NCI-H1105 (cell line): ENCODE data around the gene SYT6.
"Not testable (repeated sequence)": the region's sequence is repeated elsewhere in the genome, so short reads cannot be mapped to it uniquely, and the experiment has no call there.

Experiments
- DNase-seq: peaks from one replicate; lab custom pipeline; 2025; lab: John Stamatoyannopoulos, UW

Gene SYT6

DNA sequence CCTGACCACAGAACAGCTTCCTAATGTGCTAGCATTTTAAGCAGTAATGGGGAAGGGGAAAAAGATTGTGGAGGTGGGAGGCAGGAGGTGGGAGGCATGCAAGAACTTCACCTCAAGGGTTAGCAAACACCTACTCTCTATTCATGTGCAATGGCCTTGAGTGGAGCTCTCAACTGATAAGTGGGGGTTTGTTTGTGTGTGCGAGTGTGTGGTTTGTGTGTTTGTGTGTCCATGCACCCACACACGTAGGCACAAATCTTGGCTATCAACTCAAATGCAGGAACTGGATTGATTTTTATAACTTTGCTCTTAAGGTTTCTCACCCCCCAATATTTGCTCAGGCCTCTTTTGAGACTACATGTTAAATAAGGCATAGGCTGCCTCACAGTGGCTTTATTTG lies 78.6 kb downstream of the SYT6 start:
- no peak for DNase-seq

DNA sequence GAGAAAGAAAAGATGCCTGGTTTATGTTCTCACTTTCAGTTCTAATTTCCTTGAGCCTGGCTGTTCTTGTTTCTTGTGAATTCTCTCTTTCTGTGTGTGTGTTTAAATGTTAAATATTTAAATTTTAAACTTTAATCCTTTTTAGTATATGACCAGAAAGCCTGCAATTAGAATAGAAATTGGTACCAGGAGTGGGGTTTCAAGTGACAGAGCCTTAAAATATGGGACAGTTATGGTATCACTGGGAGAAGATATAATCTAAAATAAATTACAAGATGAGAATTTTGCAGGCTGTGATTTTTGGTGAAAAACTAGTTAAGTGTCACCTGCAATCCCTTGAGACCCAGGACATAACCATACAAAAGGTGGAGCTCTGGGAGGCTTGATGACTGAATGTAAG lies 81.4 kb downstream of the SYT6 start:
- DNase-seq, result no peak

DNA sequence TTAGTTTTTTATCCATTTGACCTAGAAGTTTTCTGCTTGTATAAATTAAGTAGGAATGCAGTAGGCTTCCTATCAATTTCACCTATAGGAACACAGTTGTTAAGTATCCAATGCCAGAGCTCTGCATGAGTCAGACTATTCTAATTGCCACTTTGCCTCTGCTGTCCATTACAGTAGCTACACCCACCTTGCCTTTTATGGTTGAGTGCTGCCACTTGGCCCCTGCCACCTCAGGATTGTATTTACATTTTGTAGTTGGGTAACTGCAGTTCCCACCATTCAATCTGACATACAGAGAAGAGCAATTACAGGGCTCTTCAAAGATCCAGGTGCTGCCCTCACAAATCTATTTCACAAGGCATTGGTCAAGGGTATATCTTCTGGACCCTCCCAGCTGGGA lies 83.9 kb downstream of the SYT6 start:
- not testable (repeated sequence) for DNase-seq

DNA sequence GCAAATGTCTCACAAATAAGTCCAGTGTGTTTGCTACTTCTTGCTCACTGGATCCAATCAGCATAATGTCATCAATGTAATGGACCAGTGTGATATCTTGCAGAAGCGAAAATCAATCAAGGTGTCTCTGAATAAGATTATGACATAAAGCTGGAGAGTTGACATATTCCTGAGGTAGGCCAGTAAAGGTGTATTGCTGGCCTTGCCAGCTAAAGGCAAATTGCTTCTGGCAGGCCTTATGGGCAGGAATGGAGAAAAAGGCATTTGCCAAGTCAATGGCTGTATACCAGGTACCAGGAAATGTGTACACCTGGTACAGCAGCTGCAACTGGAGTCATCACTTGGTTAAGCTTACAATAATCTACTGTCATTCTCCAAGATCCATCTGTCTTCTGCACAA lies 85.0 kb downstream of the SYT6 start:
- DNase-seq, result not testable (repeated sequence)

DNA sequence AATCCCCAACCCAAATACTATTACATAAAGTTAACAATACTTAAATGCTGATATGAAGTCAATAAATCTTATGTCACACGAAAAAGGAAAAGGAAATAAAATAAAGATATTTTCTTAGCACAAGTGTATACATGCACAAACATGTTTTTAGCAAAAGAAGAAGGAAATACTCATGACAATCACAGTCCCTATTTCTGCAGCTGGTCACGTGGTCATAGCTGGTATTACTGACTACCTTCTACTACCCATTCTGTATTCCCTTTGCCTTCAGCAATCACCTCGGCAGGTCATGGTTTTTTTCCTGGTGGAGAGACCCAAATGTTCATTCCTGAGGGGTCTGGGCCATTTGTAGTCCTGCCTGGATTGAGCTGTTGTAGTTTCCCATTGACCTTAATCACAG lies 88.0 kb downstream of the SYT6 start:
- not testable (repeated sequence) for DNase-seq

DNA sequence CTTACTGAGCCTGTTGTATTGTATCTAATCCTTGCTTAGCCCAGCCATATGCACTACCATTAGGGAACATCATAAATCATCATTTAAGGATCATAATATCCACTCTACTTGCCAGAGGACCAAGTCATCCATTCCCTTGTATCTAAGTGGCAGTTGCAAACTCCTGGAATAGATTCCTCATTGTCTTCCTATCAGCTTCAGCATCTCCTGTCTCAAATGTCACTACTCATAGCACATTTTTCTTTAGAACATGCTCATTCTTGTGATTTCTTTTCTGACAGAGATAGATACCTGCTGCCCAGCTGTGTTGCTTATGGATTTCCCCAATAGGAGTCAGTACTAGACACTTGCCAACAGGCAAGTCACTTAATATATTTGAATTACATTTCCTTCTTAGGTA lies 90.1 kb downstream of the SYT6 start:
- no peak for DNase-seq

DNA sequence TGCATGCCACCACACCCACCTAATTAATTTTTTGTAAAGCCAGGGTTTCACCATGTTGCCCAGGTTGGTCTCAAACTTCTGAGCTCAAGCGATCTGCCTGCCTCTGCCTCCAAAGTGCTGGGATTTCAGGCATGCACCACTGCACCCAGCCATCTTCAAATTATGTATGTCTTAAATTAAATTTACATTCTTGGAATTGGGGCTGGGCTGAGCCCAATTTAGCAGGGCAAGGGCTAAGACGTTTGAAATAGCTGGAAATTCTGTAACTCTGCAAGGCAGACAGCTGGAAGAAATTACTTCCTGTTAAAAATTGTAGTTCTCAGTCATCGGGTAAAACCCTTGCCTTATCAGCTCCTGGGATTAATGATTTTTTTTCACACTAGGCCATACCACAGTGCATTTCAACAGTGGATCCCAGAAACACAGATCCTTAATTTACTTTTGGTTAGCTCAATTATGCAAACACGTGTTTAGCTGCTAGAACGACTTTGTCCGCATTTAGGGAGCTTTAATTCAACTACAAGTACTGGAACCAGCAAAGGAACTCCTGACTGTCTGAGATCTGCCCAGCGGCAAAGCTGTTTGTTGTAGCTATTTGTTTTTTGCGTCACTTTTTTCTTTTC lies 91.1 kb downstream of the SYT6 start:
- DNase-seq, result no peak

DNA sequence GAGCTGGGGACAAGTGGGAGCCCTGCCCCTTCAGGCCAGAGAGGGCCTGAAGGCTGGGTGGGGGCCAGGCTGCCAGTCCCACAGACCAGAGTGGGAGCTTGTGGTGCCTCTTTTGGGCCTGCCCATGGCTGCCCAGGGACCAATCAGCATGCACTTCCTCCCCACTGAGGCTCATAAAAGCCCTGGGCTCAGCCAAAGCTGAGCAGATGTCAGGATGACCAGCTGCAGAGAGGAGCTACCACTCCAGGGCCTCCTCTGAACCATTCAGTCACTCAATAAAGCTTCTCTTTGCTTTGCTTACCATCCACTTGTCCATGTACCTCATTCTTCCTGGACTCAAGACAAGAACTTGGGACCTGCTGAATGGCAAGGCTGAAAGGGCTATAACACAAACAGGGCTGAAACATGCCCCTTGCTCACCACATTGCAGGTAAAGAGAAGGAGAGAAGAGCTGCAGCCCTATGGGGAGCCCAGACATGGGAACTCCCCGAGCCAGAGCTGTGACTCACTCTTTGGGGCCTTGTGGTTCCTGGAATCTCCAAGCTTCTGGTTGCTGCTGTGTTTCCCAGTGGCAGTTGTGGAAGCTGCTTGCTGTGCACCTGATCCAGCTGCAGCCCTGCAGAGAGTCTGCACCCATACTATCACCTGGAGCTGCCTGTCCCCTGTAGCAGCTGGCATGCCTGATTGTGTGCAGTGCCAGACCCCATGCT lies 92.4 kb downstream of the SYT6 start:
- no peak for DNase-seq

DNA sequence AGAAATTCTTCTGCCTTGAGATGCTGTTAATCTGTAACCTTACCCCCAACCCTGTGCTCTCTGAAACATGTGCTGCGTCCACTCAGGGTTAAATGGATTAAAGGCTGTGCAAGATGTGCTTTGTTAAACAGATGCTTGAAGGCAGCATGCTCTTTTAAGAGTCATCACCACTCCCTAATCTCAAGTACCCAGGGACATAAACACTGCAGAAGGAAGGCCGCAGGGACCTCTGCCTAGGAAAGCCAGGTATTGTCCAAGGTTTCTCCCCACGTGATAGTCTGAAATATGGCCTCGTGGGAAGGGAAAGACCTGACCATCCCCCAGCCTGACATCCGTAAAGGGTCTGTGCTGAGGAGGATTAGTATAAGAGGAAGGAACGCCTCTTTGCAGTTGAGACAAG lies 95.4 kb downstream of the SYT6 start:
- DNase-seq, result not testable (repeated sequence)

DNA sequence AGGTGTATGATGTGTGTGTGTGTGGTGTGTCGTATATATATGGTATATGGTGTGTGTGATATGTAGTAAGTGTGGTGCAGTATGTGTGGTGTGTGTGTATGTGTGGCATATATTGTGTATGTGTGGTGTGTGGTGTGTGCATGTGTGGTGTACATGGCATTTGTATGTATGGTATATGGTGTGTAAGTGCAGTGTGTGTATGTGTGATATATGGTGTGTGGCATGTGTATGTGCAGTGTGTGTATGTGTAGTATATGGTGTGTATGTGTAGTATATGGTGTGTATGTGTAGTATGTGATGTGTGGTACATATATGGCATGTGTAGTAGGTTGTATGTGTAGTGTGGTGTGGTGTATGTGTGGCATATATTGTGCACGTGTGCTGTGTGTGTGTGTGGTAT lies 99.5 kb downstream of the SYT6 start:
- no peak for DNase-seq

DNA sequence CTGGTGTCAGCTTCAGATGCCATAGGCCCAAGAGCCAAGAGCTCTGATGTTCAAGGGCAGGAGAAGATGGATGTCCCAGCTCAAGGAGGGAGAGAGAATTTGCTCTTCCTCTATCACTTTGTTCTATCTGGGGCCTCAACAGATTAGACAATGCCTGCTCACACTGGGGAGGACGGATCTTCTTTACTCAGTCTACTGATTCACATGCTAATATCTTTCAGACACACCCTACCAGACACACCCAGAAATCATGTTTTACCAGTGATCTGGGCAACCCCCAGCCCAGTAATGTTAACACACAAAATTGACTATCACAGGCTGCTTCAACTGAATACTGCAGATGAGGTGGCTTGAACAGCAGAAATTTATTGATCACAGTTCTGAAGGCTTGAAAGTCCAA lies 105.4 kb downstream of the SYT6 start:
- no peak for DNase-seq

DNA sequence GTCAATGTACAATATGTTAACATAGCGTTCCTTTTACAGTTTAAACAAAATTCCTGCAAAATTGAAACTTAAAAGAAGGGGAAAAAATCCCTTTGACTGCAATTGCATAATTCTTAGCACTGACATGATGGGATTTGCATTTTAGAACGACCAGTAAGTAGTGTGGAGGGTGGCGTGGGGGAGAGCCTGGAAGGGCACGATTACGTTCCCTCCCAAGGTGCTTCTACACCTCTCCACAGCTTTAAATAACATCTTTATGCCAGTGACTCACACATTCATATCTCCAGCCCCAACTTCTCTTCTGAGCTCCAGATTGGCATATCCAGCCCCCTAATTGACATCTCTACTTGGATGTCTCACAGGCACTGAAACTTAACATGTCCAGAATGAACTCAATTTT lies 110.1 kb downstream of the SYT6 start:
- no peak for DNase-seq

DNA sequence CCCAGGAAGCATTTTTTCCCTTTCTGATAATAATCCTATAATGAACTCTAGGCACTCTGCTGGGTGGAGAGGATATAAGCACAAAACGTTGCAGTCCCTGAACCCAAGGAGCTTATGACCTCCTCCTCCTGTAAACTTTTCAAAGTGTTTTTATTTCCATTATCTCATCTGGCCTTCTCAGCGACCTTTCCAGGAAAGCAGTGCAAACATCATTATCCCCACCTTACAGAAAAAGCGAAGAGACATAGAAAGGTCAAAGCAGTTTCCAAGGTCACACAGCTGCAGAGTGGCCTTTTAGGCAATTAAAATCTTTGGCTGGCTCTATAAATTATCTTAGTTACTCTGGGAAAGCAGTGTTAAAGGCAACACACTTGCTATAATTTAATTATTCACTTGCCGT lies 110.6 kb downstream of the SYT6 start:
- no peak for DNase-seq

DNA sequence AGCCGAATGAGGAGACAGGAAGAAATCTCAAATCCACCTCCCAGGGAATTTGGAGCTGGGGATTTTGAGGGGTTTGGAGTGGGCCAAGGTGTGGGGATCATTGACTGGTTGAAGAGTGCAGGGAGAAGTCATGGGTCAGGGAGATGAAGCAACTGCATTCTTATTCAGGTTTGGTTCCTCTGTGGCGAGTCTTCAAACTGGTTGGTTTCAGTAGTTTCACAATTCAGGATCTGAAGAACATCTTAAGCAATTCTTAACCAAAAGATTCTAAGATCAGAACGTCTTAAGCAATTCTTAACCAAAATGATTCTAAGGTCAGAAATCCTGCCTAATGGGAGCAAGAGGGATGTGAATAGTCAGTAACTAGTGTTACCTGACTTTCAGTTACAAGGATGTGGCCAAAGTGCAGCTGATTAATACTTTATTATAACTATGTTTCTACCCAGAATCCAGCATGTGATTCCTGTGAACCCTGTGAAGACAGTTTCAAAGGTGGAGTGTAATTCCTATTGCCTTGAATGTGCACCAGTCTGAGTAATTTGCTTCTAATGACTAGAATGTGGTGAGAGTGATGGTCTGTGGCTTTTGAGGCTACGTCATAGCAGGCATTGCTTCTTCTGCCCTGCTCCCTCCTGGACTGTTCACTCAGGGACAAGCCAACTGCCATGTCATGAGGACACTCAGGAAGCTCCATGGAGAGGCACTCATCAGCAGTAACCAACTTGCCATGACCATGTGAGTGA lies 113.2 kb downstream of the SYT6 start:
- DNase-seq, result no peak
